HEK293 (cell line): ENCODE measurements around the gene IMMP2L.

Experiments
- CTCF ChIP-seq: fragments of 450-650 bp; formaldehyde crosslinking; IDR thresholded peaks from 2 replicates; pipeline ENCODE4 v1.5.1; 2016; ENCODE audit warnings: missing biosample characterization, missing genetic modification characterization
- REST ChIP-seq: fragments of 450-650 bp; formaldehyde crosslinking; IDR thresholded peaks from 2 replicates; pipeline ENCODE4 v1.5.1; 2016; ENCODE audit warnings: missing biosample characterization, missing genetic modification characterization
- ZBTB20 ChIP-seq: fragments of 450-650 bp; formaldehyde crosslinking; IDR thresholded peaks from 2 replicates; pipeline ENCODE4 v1.5.1; 2016; ENCODE audit warnings: missing biosample characterization, missing genetic modification characterization
- ZFP41 ChIP-seq: fragments of 450-650 bp; formaldehyde crosslinking; IDR thresholded peaks from 2 replicates; pipeline ENCODE4 v1.5.1; 2016; ENCODE audit warnings: missing biosample characterization, missing genetic modification characterization, borderline replicate concordance
- ZNF473 ChIP-seq: fragments of 450-650 bp; formaldehyde crosslinking; IDR thresholded peaks from 2 replicates; pipeline ENCODE4 v1.5.1; 2017; ENCODE audit warnings: missing biosample characterization, missing genetic modification characterization
- ZNF510 ChIP-seq: fragments of 450-650 bp; formaldehyde crosslinking; IDR thresholded peaks from 2 replicates; pipeline ENCODE4 v1.5.1; 2018; ENCODE audit warnings: mild to moderate bottlenecking, missing genetic modification characterization, missing biosample characterization; ENCODE audit not compliant: insufficient replicate concordance

- TF ChIP-seq CTCF (tag by site-specific recombination) (no peak), ZNF510 (tag by site-specific recombination) (no peak), ZBTB20 (no peak), REST (tag by site-specific recombination) (no peak), ZFP41 (tag by site-specific recombination) (no peak), ZNF473 (tag by site-specific recombination) (no peak)
Measured at GRCh38 chr7:111140091-111140865, 422.0 kb downstream of the IMMP2L start.
